Left lung (tissue), 10 donors: ENCODE results near the gene SV2C. TPM values are rescaled to one million over a fixed set of nuclear protein-coding genes. Genes with fewer than 3 reads are reported as not detected.
"Not testable (repeated sequence)": the region's sequence is repeated elsewhere in the genome, so short reads cannot be mapped to it uniquely, and the experiment has no call there.

Source experiments
- ATAC-seq: fragments of 200-7000 bp; cut with Tn5 transposase; one replicate; pipeline ENCODE4 v1.9.1; 2020; ENCODE audit warnings: moderate library complexity
- DNase-seq, 4 donors: peaks; one replicate each; pipeline ENCODE4 v3.0.0-alpha.2; 2013 to 2020
- H3K27ac ChIP-seq, 2 donors: fragments of 200-600 bp; sonication (generic) in 1 of 2; one replicate each; pipeline versions ENCODE4 v1.5.0 to v1.8.0; 2020 to 2021
- H3K27me3 ChIP-seq, 2 donors: fragments of 200-600 bp; sonication (generic) in 1 of 2; one replicate each; pipeline versions ENCODE4 v1.5.0 to v1.8.0; 2020 to 2021
- H3K36me3 ChIP-seq, 2 donors: fragments of 200-600 bp; sonication (generic) in 1 of 2; one replicate each; pipeline versions ENCODE4 v1.5.0 to v1.8.0; 2020 to 2021
- H3K4me1 ChIP-seq, 2 donors: fragments of 200-600 bp; one replicate each; pipeline ENCODE4 v1.8.0; 2021
- H3K4me3 ChIP-seq, 2 donors: fragments of 200-600 bp; sonication (generic) in 1 of 2; one replicate each; pipeline versions ENCODE4 v1.5.0 to v1.8.0; 2020 to 2021; ENCODE audit warnings: mild to moderate bottlenecking in 1 of 2
- H3K9me3 ChIP-seq, 2 donors: fragments of 200-600 bp; sonication (generic) in 1 of 2; one replicate each; pipeline versions ENCODE4 v1.5.0 to v1.8.0; 2020 to 2021
- CTCF ChIP-seq, 2 donors: fragments of 200-600 bp; sonication (generic) in 1 of 2; IDR thresholded peaks; one replicate each; pipeline versions ENCODE4 v1.5.0 to v1.8.0; 2021; ENCODE audit warnings: antibody characterized with exemption in 2 of 2
- intact Hi-C, 2 donors: fragments of 100-400 bp; cut with DNase I; formaldehyde crosslinking; loops; one replicate each; pipeline versions ENCODE4 v1.11.2 to v1.14.2; 2022
- polyA plus RNA-seq, 6 donors: library from polyadenylated mRNA; unstranded; fragments of 120-200 nt; gene quantifications; one replicate each; pipeline ENCODE4 v1.2.1, GENCODE V29; 2013; ENCODE audit not compliant: insufficient read length in 6 of 6
- total RNA-seq, 2 donors: library from RNA; stranded (reverse); fragmentation: NEBNext Ultra II Directional; extraction: Animal tissue kit (Norgen Biotek cat#: 25700); gene quantifications; one replicate each; pipeline ENCODE4 v1.2.1, GENCODE V29; 2021
- donor health status: DM: no; HTN: yes; CAD: no.
- donor health status: DM: no; HTN: no; CAD: no.

Gene SV2C
- total and polyA plus RNA-seq, 8 donors, result 0.26 to 0.52 (median 0.37) TPM

- Histone ChIP-seq H3K27me3 (no peaks in the 10 kb centered on the region), H3K9me3 (no peaks in the 10 kb centered on the region), H3K36me3 (no peaks in the 10 kb centered on the region), H3K4me1 (no peaks in the 10 kb centered on the region), H3K4me3 (no peak overlapping the region), H3K27ac (no peak overlapping the region)
- ATAC-seq (no peak), DNase-seq (no peak)
- no peak for TF ChIP-seq CTCF (IDR thresholded peaks at IDR 0.05)
- intact Hi-C loops, result no loop called here
Observed at GRCh38 chr5:76299592-76299991, 216.4 kb downstream of the SV2C start.

GRCh38 chr5:76301932-76302331 is 218.7 kb downstream of the SV2C start:
- DNase-seq, H3K36me3 ChIP-seq, H3K27ac ChIP-seq, intact Hi-C loops, H3K4me1 ChIP-seq, H3K4me3 ChIP-seq, H3K9me3 ChIP-seq, H3K27me3 ChIP-seq, ATAC-seq: not testable (repeated sequence)

- H3K4me3 ChIP-seq, ATAC-seq, intact Hi-C loops, DNase-seq, H3K27ac ChIP-seq, H3K9me3 ChIP-seq, H3K36me3 ChIP-seq, H3K4me1 ChIP-seq, H3K27me3 ChIP-seq: not testable (repeated sequence)
Observed at GRCh38 chr5:76302661-76303060, 219.5 kb downstream of the SV2C start.

GRCh38 chr5:76303921-76304320 is 220.7 kb downstream of the SV2C start:
- no peak for DNase-seq
- no peaks in the 10 kb centered on the region for H3K9me3 ChIP-seq
- no peak for ATAC-seq
- no peaks in the 10 kb centered on the region for H3K36me3 ChIP-seq
- H3K27ac ChIP-seq, result no peak overlapping the region
- no peaks in the 10 kb centered on the region for H3K27me3 ChIP-seq
- no peak for TF ChIP-seq CTCF (IDR thresholded peaks at IDR 0.05)
- peaks cover 0 to 6% of the 10 kb centered on the region in 2 donors for H3K4me1 ChIP-seq
- intact Hi-C loops, result no loop called here
- no peak overlapping the region for H3K4me3 ChIP-seq

GRCh38 chr5:76305269-76305668 is 222.1 kb downstream of the SV2C start:
- H3K4me3 ChIP-seq, result no peak overlapping the region
- no peaks in the 10 kb centered on the region for H3K27me3 ChIP-seq
- peaks cover 0 to 6% of the 10 kb centered on the region in 2 donors for H3K4me1 ChIP-seq
- DNase-seq (peak in 1 of 4 donors; percentile 41), ATAC-seq (peak; percentile 50)
- no peaks in the 10 kb centered on the region for H3K36me3 ChIP-seq
- no peak for TF ChIP-seq CTCF (IDR thresholded peaks at IDR 0.05)
- H3K9me3 ChIP-seq, result no peaks in the 10 kb centered on the region
- no peak overlapping the region for H3K27ac ChIP-seq
- intact Hi-C loops, result no loop called here

- DNase-seq (no peak), ATAC-seq (no peak)
Observed at GRCh38 chr5:76305775-76306174, 222.6 kb downstream of the SV2C start.

More at GRCh38 chr5:76305775-76306174, 222.6 kb downstream of the SV2C start:
- Histone ChIP-seq H3K27ac (no peak overlapping the region), H3K9me3 (no peaks in the 10 kb centered on the region), H3K36me3 (no peaks in the 10 kb centered on the region), H3K4me1 (peaks cover 0 to 6% of the 10 kb centered on the region in 2 donors), H3K27me3 (no peaks in the 10 kb centered on the region), H3K4me3 (no peak overlapping the region)
- intact Hi-C loops, result no loop called here
- no peak for TF ChIP-seq CTCF (IDR thresholded peaks at IDR 0.05)
